DND-41 (cell line): ENCODE data around the gene ARFRP1.

Experiments used
- ATAC-seq: fragments of 200-7000 bp; cut with Tn5 transposase; 3 replicates; pipeline ENCODE4 v1.9.1; 2021; ENCODE audit warnings: low read depth; ENCODE audit not compliant: insufficient read depth
- DNase-seq: peaks from one replicate; pipeline ENCODE4 v3.0.0-alpha.2; 2020
- H2AFZ ChIP-seq: 2 replicates; pipeline ENCODE4 v1.6.0; 2012; ENCODE audit warnings: low read depth, low read length
- H3K27ac ChIP-seq: 2 replicates; pipeline ENCODE4 v1.5.1; 2012; ENCODE audit warnings: low read length, inconsistent platforms
- H3K27me3 ChIP-seq: fragments of 200-600 bp; sonication (generic); 2 replicates; pipeline ENCODE4 v1.6.0; 2012; ENCODE audit warnings: low read length, mild to moderate bottlenecking, inconsistent platforms; ENCODE audit not compliant: insufficient read depth, poor library complexity
- H3K36me3 ChIP-seq: 2 replicates; pipeline ENCODE4 v1.5.1; 2012; ENCODE audit warnings: low read length, inconsistent platforms; ENCODE audit not compliant: insufficient read depth
- H3K4me1 ChIP-seq: 2 replicates; pipeline ENCODE4 v1.5.1; 2012; ENCODE audit warnings: mild to moderate bottlenecking, low read length; ENCODE audit not compliant: insufficient read depth
- H3K4me2 ChIP-seq: 2 replicates; pipeline ENCODE4 v1.6.0; 2012; ENCODE audit warnings: mild to moderate bottlenecking, moderate library complexity, low read length, inconsistent platforms; ENCODE audit not compliant: insufficient read depth
- H3K4me3 ChIP-seq, 2 experiments: fragments of 200-600 bp in 1 of 2; shearing (Covaris generic) in 1 of 2; 2 replicates each; pipeline ENCODE4 v1.5.1; 2012 to 2016; ENCODE audit warnings: inconsistent platforms in 2 of 2, low read length in 2 of 2, mild to moderate bottlenecking in 2 of 2, low read depth in 1 of 2, moderate library complexity in 1 of 2
- H3K79me2 ChIP-seq: 2 replicates; pipeline ENCODE4 v1.6.0; 2012; ENCODE audit warnings: low read length, inconsistent platforms; ENCODE audit not compliant: insufficient read depth
- H3K9ac ChIP-seq: 2 replicates; pipeline ENCODE4 v1.6.0; 2012; ENCODE audit warnings: low read depth, mild to moderate bottlenecking, inconsistent platforms, low read length, moderate library complexity
- H3K9me3 ChIP-seq: 2 replicates; pipeline ENCODE4 v1.5.1; 2012; ENCODE audit warnings: low read length, moderate library complexity, mild to moderate bottlenecking, inconsistent platforms; ENCODE audit not compliant: insufficient read depth, severe bottlenecking
- H4K20me1 ChIP-seq: 2 replicates; pipeline ENCODE4 v1.6.0; 2012; ENCODE audit warnings: low read length; ENCODE audit not compliant: insufficient read depth
- CTCF ChIP-seq: IDR thresholded peaks from 2 replicates; pipeline ENCODE4 v1.5.1; 2012; ENCODE audit warnings: borderline replicate concordance, low read length, moderate library complexity, mild to moderate bottlenecking; ENCODE audit not compliant: poor library complexity, severe bottlenecking; ENCODE audit errors: extremely low read depth
- EZH2 ChIP-seq: IDR thresholded peaks from 3 replicates; pipeline ENCODE4 v1.6.1; 2012; ENCODE audit warnings: borderline replicate concordance, low read depth, mild to moderate bottlenecking, moderate library complexity, low read length, inconsistent platforms; ENCODE audit not compliant: severe bottlenecking

The ARFRP1 gene

DNA sequence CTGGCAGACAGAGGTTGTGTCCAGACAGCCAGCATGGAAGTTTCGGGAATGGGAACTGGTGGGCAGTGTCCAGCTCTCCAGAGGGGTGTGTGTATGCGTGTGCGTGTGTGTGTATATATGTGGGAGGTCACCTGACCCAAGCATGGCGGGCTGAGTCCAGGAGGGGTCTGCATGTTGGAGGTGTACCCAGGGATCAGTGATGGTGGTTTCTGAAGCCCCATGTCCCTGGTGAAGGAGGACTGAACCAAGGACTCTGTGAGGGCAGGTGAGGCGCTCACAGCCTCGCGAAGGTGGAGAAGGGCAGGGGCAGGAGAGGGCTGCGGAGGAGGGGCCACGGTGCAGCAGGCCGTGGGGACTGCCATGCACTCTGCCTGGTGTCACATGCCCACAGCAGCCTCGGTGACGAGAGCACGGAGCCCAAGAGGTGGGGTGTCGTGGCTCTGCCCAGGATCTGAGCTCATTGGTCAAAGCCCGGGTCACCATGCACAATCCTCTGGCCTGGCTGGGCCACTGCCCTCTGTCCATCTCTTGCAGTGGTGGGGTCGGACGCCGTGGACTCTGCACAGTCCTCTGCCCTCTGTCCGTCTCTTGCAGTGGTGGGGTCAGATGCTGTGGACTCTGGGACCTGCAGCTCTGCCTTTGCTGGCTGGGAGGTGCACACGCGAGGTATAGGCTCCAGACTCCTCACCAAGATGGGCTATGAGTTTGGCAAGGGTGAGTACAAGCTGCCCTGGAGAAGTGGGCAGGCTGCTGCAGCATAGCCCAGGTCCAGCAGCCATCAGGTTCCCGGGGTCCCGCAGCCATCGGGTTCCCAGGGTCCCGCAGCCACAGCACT is 26.6 kb upstream of the ARFRP1 start:
- no peak overlapping the region for H3K4me3 ChIP-seq
- no peaks in the 10 kb centered on the region for H3K9me3 ChIP-seq
- peaks cover 59% of the 10 kb centered on the region for H4K20me1 ChIP-seq
- no peaks in the 10 kb centered on the region for H3K27me3 ChIP-seq
- H3K27ac ChIP-seq = no peak overlapping the region
- peaks cover 85% of the 10 kb centered on the region for H3K36me3 ChIP-seq
- no peak for TF ChIP-seq CTCF
- no peak for TF ChIP-seq EZH2
- no peak overlapping the region for H3K4me2 ChIP-seq
- DNase-seq (no peak), ATAC-seq (no peak)
- peaks cover 27% of the 10 kb centered on the region for H3K4me1 ChIP-seq
- H2AFZ ChIP-seq = no peak overlapping the region
- no peak overlapping the region for H3K9ac ChIP-seq
- H3K79me2 ChIP-seq = peaks cover 39% of the 10 kb centered on the region

- peaks cover 85% of the 10 kb centered on the region for H3K36me3 ChIP-seq
- no peak for TF ChIP-seq EZH2
- no peak for TF ChIP-seq CTCF
- DNase-seq (no peak), ATAC-seq (no peak)
- H3K27ac ChIP-seq = no peak overlapping the region; the same call in 1 of the 2 replicates
- no peak overlapping the region for H3K4me2 ChIP-seq
- H3K4me1 ChIP-seq = peaks cover 31% of the 10 kb centered on the region
- H2AFZ ChIP-seq = no peak overlapping the region
- H3K4me3 ChIP-seq = no peak overlapping the region
- peaks cover 44% of the 10 kb centered on the region for H3K79me2 ChIP-seq
- H3K27me3 ChIP-seq = no peaks in the 10 kb centered on the region
- H4K20me1 ChIP-seq = peaks cover 57% of the 10 kb centered on the region
- no peak overlapping the region for H3K9ac ChIP-seq
- H3K9me3 ChIP-seq = no peaks in the 10 kb centered on the region
These were observed 25.9 kb upstream of the ARFRP1 start for GRCh38 chr20:63733579-63734081.

DNA sequence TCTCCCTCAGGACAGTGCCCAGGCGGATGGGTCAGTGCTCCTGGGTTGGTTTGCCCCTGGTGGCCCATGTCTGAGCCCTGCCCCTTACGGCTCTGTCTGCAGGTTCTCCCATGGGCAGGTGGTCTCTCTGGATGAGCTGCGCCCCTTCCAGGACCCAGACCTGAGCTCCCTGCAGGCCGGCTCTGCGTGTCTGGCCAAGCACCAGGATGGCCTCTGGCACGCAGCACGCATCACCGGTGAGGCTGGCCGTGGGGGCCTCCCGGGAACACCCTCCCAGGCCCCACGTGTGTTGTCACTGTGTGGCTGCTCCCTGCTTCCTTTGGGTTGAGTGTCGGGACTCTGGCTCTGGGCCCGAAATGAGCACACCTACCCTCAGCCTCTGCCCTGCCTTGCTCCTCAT is 25.3 kb upstream of the ARFRP1 start:
- Histone ChIP-seq H3K4me3 (no peak overlapping the region), H3K79me2 (peaks cover 49% of the 10 kb centered on the region), H3K4me1 (peaks cover 36% of the 10 kb centered on the region), H3K36me3 (peaks cover 85% of the 10 kb centered on the region), H3K9ac (no peak overlapping the region), H4K20me1 (peaks cover 52% of the 10 kb centered on the region), H3K4me2 (no peak overlapping the region), H3K9me3 (no peaks in the 10 kb centered on the region), H3K27me3 (no peaks in the 10 kb centered on the region), H2AFZ (no peak overlapping the region), H3K27ac (no peak overlapping the region; the same call in 1 of the 2 replicates)
- TF ChIP-seq EZH2 (no peak), CTCF (no peak)
- no peak for DNase-seq
- no peak for ATAC-seq
